HL-60 (cell line): Measurements from ENCODE around the gene NIPBL.

Experiments
- DNase-seq, 2 experiments: peaks; one replicate each; pipeline ENCODE4 v3.0.0-alpha.2; 2010 to 2020; ENCODE audit warnings: low read depth in 1 of 2, low spot score in 1 of 2
- H3K27ac ChIP-seq: fragments of 250-450 bp; sonication (Bioruptor Pico); replicated peaks from 2 replicates; pipeline ENCODE4 v1.5.1; 2020; ENCODE audit warnings: mild to moderate bottlenecking, moderate library complexity
- H3K27me3 ChIP-seq: fragments of 250-450 bp; sonication (Bioruptor Pico); 2 replicates; pipeline ENCODE4 v1.5.1; 2021; ENCODE audit warnings: mild to moderate bottlenecking, moderate library complexity; ENCODE audit not compliant: insufficient read depth, poor library complexity, severe bottlenecking
- H3K4me3 ChIP-seq: replicated peaks from 2 replicates; pipeline ENCODE4 v1.5.1; 2011; ENCODE audit warnings: mild to moderate bottlenecking, control low read depth, low read length; ENCODE audit not compliant: insufficient read depth
- CTCF ChIP-seq: IDR thresholded peaks from one replicate; pipeline ENCODE4 v1.5.1; 2011; ENCODE audit warnings: low read length, control low read depth, inconsistent platforms; ENCODE audit not compliant: insufficient read depth
- GABPA ChIP-seq: IDR thresholded peaks from 2 replicates; pipeline ENCODE4 v1.6.1; 2012; ENCODE audit warnings: low read depth
- POLR2AphosphoS5 ChIP-seq: IDR thresholded peaks from 2 replicates; pipeline ENCODE4 v1.6.1; 2012; ENCODE audit warnings: low read depth
- REST ChIP-seq: IDR thresholded peaks from 2 replicates; pipeline ENCODE4 v1.6.1; 2012; ENCODE audit warnings: low read depth; ENCODE audit not compliant: insufficient replicate concordance
- SPI1 ChIP-seq: IDR thresholded peaks from 2 replicates; pipeline ENCODE4 v1.6.1; 2012; ENCODE audit warnings: low read depth, mild to moderate bottlenecking, borderline replicate concordance

Gene NIPBL

GRCh38 chr5:37045703-37046102 is 169.1 kb downstream of the NIPBL start:
- no peaks in the 10 kb centered on the region for H3K27me3 ChIP-seq
- H3K4me3 ChIP-seq, result no peak overlapping the region
- DNase-seq, result no peak
- TF ChIP-seq GABPA, result no peak
- TF ChIP-seq POLR2AphosphoS5, result no peak
- TF ChIP-seq SPI1, result no peak
- TF ChIP-seq REST, result no peak
- no peak for TF ChIP-seq CTCF
- H3K27ac ChIP-seq, result no peak overlapping the region

GRCh38 chr5:37047947-37048346 is 171.4 kb downstream of the NIPBL start:
- TF ChIP-seq POLR2AphosphoS5 (no peak), SPI1 (no peak), CTCF (no peak), GABPA (no peak), REST (no peak)
- no peak for DNase-seq
- no peak overlapping the region for H3K27ac ChIP-seq
- H3K27me3 ChIP-seq, result no peaks in the 10 kb centered on the region
- H3K4me3 ChIP-seq, result no peak overlapping the region

- TF ChIP-seq SPI1 (no peak), POLR2AphosphoS5 (no peak)
- Histone ChIP-seq H3K27me3 (no peaks in the 10 kb centered on the region), H3K27ac (no peak overlapping the region), H3K4me3 (no peak overlapping the region)
- no peak for DNase-seq
These were observed 177.8 kb downstream of the NIPBL start for GRCh38 chr5:37054391-37054790.

GRCh38 chr5:37055383-37055990 is 178.9 kb downstream of the NIPBL start:
- Histone ChIP-seq H3K27ac (no peak overlapping the region), H3K27me3 (no peaks in the 10 kb centered on the region), H3K4me3 (no peak overlapping the region)
- TF ChIP-seq REST, result no peak
- TF ChIP-seq SPI1, result no peak
- TF ChIP-seq GABPA, result no peak
- no peak for TF ChIP-seq CTCF
- no peak for TF ChIP-seq POLR2AphosphoS5
- DNase-seq, result no peak
